HCT116 (cell line): ENCODE data around the gene ITPK1.

Source experiments
- POLR2A ChIP-seq: IDR thresholded peaks from 2 replicates; pipeline ENCODE4 v1.7.0; 2011; ENCODE audit warnings: borderline replicate concordance; ENCODE audit not compliant: insufficient read depth, insufficient read length; ENCODE audit errors: extremely low read depth
- POLR2AphosphoS5 ChIP-seq: IDR thresholded peaks from 2 replicates; pipeline ENCODE4 v1.6.1; 2011; ENCODE audit warnings: mild to moderate bottlenecking, low read depth, low read length, moderate library complexity
- SIN3A ChIP-seq: IDR thresholded peaks from 2 replicates; pipeline ENCODE4 v1.6.1; 2012; ENCODE audit warnings: low read depth
- SP1 ChIP-seq: IDR thresholded peaks from 2 replicates; pipeline ENCODE4 v1.6.1; 2012; ENCODE audit warnings: low read depth
- TCF7L2 ChIP-seq: IDR thresholded peaks from 2 replicates; pipeline ENCODE4 v1.7.0; 2011; ENCODE audit warnings: borderline replicate concordance, inconsistent platforms; ENCODE audit not compliant: insufficient read depth, insufficient read length; ENCODE audit errors: extremely low read depth
- TF ChIP-seq, protein P1 (sequence below), 3 experiments: fragments of 200-600 bp in 1 of 3; sonication (generic) in 1 of 3; IDR thresholded peaks in 2 of 3; conservative IDR thresholded peaks in 1 of 3; 2 replicates each; pipeline ENCODE4 v1.5.1; 2012 to 2017; ENCODE audit warnings: low read depth in 2 of 3, low read length in 2 of 3, antibody characterized with exemption in 1 of 3, borderline replicate concordance in 1 of 3, control low read depth in 1 of 3, mild to moderate bottlenecking in 1 of 3, mixed read lengths in 1 of 3, mixed run types in 1 of 3, moderate library complexity in 1 of 3; ENCODE audit not compliant: insufficient read depth in 1 of 3

GRCh38 chr14:93037351-93037750, 78.4 kb downstream of the ITPK1 start:
- TF ChIP-seq POLR2A (no peak), TCF7L2 (no peak), SIN3A (no peak), POLR2AphosphoS5 (no peak), SP1 (no peak)
- TF ChIP-seq, protein P1, sequence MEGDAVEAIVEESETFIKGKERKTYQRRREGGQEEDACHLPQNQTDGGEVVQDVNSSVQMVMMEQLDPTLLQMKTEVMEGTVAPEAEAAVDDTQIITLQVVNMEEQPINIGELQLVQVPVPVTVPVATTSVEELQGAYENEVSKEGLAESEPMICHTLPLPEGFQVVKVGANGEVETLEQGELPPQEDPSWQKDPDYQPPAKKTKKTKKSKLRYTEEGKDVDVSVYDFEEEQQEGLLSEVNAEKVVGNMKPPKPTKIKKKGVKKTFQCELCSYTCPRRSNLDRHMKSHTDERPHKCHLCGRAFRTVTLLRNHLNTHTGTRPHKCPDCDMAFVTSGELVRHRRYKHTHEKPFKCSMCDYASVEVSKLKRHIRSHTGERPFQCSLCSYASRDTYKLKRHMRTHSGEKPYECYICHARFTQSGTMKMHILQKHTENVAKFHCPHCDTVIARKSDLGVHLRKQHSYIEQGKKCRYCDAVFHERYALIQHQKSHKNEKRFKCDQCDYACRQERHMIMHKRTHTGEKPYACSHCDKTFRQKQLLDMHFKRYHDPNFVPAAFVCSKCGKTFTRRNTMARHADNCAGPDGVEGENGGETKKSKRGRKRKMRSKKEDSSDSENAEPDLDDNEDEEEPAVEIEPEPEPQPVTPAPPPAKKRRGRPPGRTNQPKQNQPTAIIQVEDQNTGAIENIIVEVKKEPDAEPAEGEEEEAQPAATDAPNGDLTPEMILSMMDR (IDR thresholded peaks at IDR 0.05 in 2 of 3, conservative IDR thresholded peaks at IDR 0.05 in 1 of 3; ENCODE audit: borderline replicate concordance in 1 of 3, insufficient read depth in 1 of 3, low read depth in 2 of 3, low read length in 2 of 3), result no peak
